Progenitor cell of endocrine pancreas (in vitro differentiated cells): ENCODE measurements around the gene AKT3. TPM values are rescaled to one million over a fixed set of nuclear protein-coding genes. Genes with fewer than 3 reads are reported as not detected.

ENCODE experiments used
- DNase-seq: peaks from one replicate; pipeline ENCODE4 v3.0.0; 2021; ENCODE audit warnings: low spot score; ENCODE audit not compliant: unreplicated experiment
- H3K27ac Mint-ChIP-seq: 2 replicates; pipeline ENCODE4 v1.8.0; 2021; ENCODE audit warnings: mild to moderate bottlenecking, moderate library complexity, mixed read lengths
- H3K27me3 Mint-ChIP-seq: 2 replicates; pipeline ENCODE4 v1.8.0; 2021; ENCODE audit warnings: mixed read lengths
- H3K36me3 Mint-ChIP-seq: 2 replicates; pipeline ENCODE4 v1.8.0; 2022; ENCODE audit warnings: mixed read lengths; ENCODE audit not compliant: insufficient read depth
- H3K4me1 Mint-ChIP-seq: 2 replicates; pipeline ENCODE4 v1.8.0; 2021; ENCODE audit warnings: low read depth, mixed read lengths
- H3K4me3 Mint-ChIP-seq: 2 replicates; pipeline ENCODE4 v1.8.0; 2021; ENCODE audit warnings: low read depth, mild to moderate bottlenecking, moderate library complexity, mixed read lengths
- H3K9me3 Mint-ChIP-seq: 2 replicates; pipeline ENCODE4 v1.8.0; 2021; ENCODE audit warnings: low read depth, mixed read lengths
- CTCF ChIP-seq: fragments of 200-600 bp; sonication (generic); IDR thresholded peaks from one replicate; pipeline ENCODE4 v1.5.0; 2021; ENCODE audit warnings: antibody characterized with exemption, mild to moderate bottlenecking; ENCODE audit not compliant: unreplicated experiment
- total RNA-seq: library from RNA; stranded (reverse); gene quantifications from 2 replicates; pipeline ENCODE4 v1.2.1, GENCODE V29; 2021

The AKT3 gene
- total RNA-seq, 1 donor from 2014 or later, result 45.5 TPM

GRCh38 chr1:243459059-243459458 lies 391.0 kb downstream of the AKT3 start:
- Mint-ChIP-seq H3K36me3 (peaks cover 4% of the 10 kb centered on the region), H3K4me1 (peaks cover 7% of the 10 kb centered on the region), H3K27ac (no peak overlapping the region), H3K27me3 (no peaks in the 10 kb centered on the region), H3K9me3 (no peaks in the 10 kb centered on the region), H3K4me3 (no peak overlapping the region)
- TF ChIP-seq CTCF, result no peak
- DNase-seq, result no peak

- Mint-ChIP-seq H3K27ac (no peak overlapping the region), H3K27me3 (no peaks in the 10 kb centered on the region), H3K4me1 (peaks cover 7% of the 10 kb centered on the region), H3K36me3 (peaks cover 2% of the 10 kb centered on the region), H3K4me3 (no peak overlapping the region), H3K9me3 (no peaks in the 10 kb centered on the region)
- TF ChIP-seq CTCF, result no peak
- no peak for DNase-seq
Measured at GRCh38 chr1:243457363-243457982, 392.6 kb downstream of the AKT3 start.

GRCh38 chr1:243455760-243456651 lies 394.0 kb downstream of the AKT3 start:
- no peaks in the 10 kb centered on the region for H3K27me3 Mint-ChIP-seq
- no peak overlapping the region for H3K4me3 Mint-ChIP-seq
- TF ChIP-seq CTCF, result no peak
- no peak overlapping the region for H3K27ac Mint-ChIP-seq
- DNase-seq, result no peak
- no peaks in the 10 kb centered on the region for H3K9me3 Mint-ChIP-seq
- peaks cover 7% of the 10 kb centered on the region for H3K4me1 Mint-ChIP-seq
- H3K36me3 Mint-ChIP-seq, result peaks cover 2% of the 10 kb centered on the region

- Mint-ChIP-seq H3K27ac (no peak overlapping the region), H3K36me3 (peaks cover 2% of the 10 kb centered on the region), H3K4me3 (no peak overlapping the region), H3K4me1 (peaks cover 7% of the 10 kb centered on the region), H3K27me3 (no peaks in the 10 kb centered on the region), H3K9me3 (no peaks in the 10 kb centered on the region)
- TF ChIP-seq CTCF, result no peak
- no peak for DNase-seq
Measured at GRCh38 chr1:243454328-243454997, 395.6 kb downstream of the AKT3 start.

GRCh38 chr1:243452092-243452491 lies 398.0 kb downstream of the AKT3 start:
- H3K27ac Mint-ChIP-seq, result no peak overlapping the region

More at GRCh38 chr1:243452092-243452491, 398.0 kb downstream of the AKT3 start:
- H3K36me3 Mint-ChIP-seq, result no peaks in the 10 kb centered on the region
- DNase-seq, result no peak
- H3K9me3 Mint-ChIP-seq, result no peaks in the 10 kb centered on the region
- no peak for TF ChIP-seq CTCF
- H3K4me3 Mint-ChIP-seq, result no peak overlapping the region
- H3K4me1 Mint-ChIP-seq, result peaks cover 7% of the 10 kb centered on the region
- no peaks in the 10 kb centered on the region for H3K27me3 Mint-ChIP-seq
